Keratinocyte (primary cell): ENCODE data around the gene CHRD. TPM values are rescaled to one million over a fixed set of nuclear protein-coding genes. Genes with fewer than 3 reads are reported as not detected.

Source experiments
- DNase-seq: peaks from one replicate; pipeline ENCODE4 v3.0.0-alpha.2; 2011; ENCODE audit warnings: low read depth, missing footprints, low spot score
- FAIRE-seq: peaks from 2 replicates; lab custom pipeline; 2011; peaks lifted over from hg19 to GRCh38; lab: Jason Lieb, UNC
- H2AFZ ChIP-seq: 2 replicates; pipeline ENCODE4 v1.6.0; 2012; ENCODE audit warnings: low read length, control low read depth, inconsistent platforms; ENCODE audit not compliant: control insufficient read depth
- H3K27ac ChIP-seq: 2 replicates; pipeline ENCODE4 v1.5.1; 2011; ENCODE audit warnings: low read length; ENCODE audit not compliant: control insufficient read depth, insufficient read depth
- H3K27me3 ChIP-seq: 3 replicates; pipeline ENCODE4 v1.6.0; 2011; ENCODE audit warnings: low read length; ENCODE audit not compliant: control insufficient read depth, insufficient read depth; ENCODE audit errors: extremely low read depth
- H3K36me3 ChIP-seq, 2 experiments: 2 replicates in 1 of 2; 3 replicates in 1 of 2; pipeline ENCODE4 v1.5.1; 2011; ENCODE audit warnings: low read length in 2 of 2, mild to moderate bottlenecking in 1 of 2; ENCODE audit not compliant: control insufficient read depth in 2 of 2, insufficient read depth in 2 of 2; ENCODE audit errors: extremely low read depth in 1 of 2
- H3K4me1 ChIP-seq: 3 replicates; pipeline ENCODE4 v1.5.1; 2011; ENCODE audit warnings: low read length; ENCODE audit not compliant: control insufficient read depth, insufficient read depth; ENCODE audit errors: extremely low read depth
- H3K4me2 ChIP-seq: 3 replicates; pipeline ENCODE4 v1.6.0; 2011; ENCODE audit warnings: low read depth, low read length; ENCODE audit not compliant: control insufficient read depth, insufficient read depth; ENCODE audit errors: extremely low read depth
- H3K4me3 ChIP-seq, 3 experiments: fragments of 200-600 bp in 1 of 3; sonication (generic) in 1 of 3; 2 replicates in 2 of 3; 3 replicates in 1 of 3; pipeline ENCODE4 v1.5.1; 2011 to 2016; ENCODE audit warnings: low read length in 3 of 3, mild to moderate bottlenecking in 3 of 3, control low read depth in 2 of 3, inconsistent platforms in 1 of 3, low read depth in 1 of 3, mixed read lengths in 1 of 3, mixed run types in 1 of 3, moderate library complexity in 1 of 3; ENCODE audit not compliant: control insufficient read depth in 2 of 3, insufficient read depth in 2 of 3; ENCODE audit errors: extremely low read depth in 1 of 3
- H3K79me2 ChIP-seq: 2 replicates; pipeline ENCODE4 v1.6.0; 2012; ENCODE audit warnings: low read length; ENCODE audit not compliant: control insufficient read depth, insufficient read depth
- H3K9ac ChIP-seq: 3 replicates; pipeline ENCODE4 v1.6.0; 2011; ENCODE audit warnings: low read length; ENCODE audit not compliant: control insufficient read depth, insufficient read depth; ENCODE audit errors: extremely low read depth
- H3K9me1 ChIP-seq: 3 replicates; pipeline ENCODE4 v1.6.0; 2011; ENCODE audit warnings: low read length; ENCODE audit not compliant: control insufficient read depth, insufficient read depth; ENCODE audit errors: extremely low read depth
- H3K9me3 ChIP-seq: 2 replicates; pipeline ENCODE4 v1.5.1; 2012; ENCODE audit warnings: low read depth, low read length; ENCODE audit not compliant: control insufficient read depth
- H4K20me1 ChIP-seq: 3 replicates; pipeline ENCODE4 v1.6.0; 2011; ENCODE audit warnings: low read length; ENCODE audit not compliant: control insufficient read depth, insufficient read depth; ENCODE audit errors: extremely low read depth
- EZH2 ChIP-seq: IDR thresholded peaks from one replicate; pipeline ENCODE4 v1.6.1; 2012; ENCODE audit warnings: inconsistent platforms, mild to moderate bottlenecking, low read length, moderate library complexity
- dilution Hi-C: fragments of 300-500 bp; cut with MboI; formaldehyde crosslinking; loops from one replicate; pipeline ENCODE4 v1.7.0; 2020; ENCODE audit warnings: low sequenced_read_pairs; ENCODE audit not compliant: extremely low pct_ligation_motif_present
- polyA plus RNA-seq, 5 experiments: library from polyadenylated mRNA; depleted of rRNA in 3 of 5; stranded (reverse) in 3 of 5; stranded (forward) in 1 of 5; unstranded in 1 of 5; fragments of >200 nt; gene quantifications; 1 replicate in 1 of 5; 2 replicates in 3 of 5; 3 replicates in 1 of 5; pipeline versions ENCODE4 v1.2.1 to v1.2.3, GENCODE V29; 2011 to 2012; ENCODE audit warnings: missing spikeins in 2 of 5, low read depth in 1 of 5, low replicate concordance in 1 of 5
- TF ChIP-seq, protein P1 (sequence below), 3 experiments: IDR thresholded peaks in 1 of 3; conservative IDR thresholded peaks in 1 of 3; optimal IDR thresholded peaks in 1 of 3; 2 replicates in 2 of 3; 3 replicates in 1 of 3; pipeline versions ENCODE3 to v1.5.1; 2011; ENCODE audit warnings: low read length in 3 of 3, mild to moderate bottlenecking in 3 of 3, moderate library complexity in 2 of 3, control low read depth in 1 of 3, inconsistent platforms in 1 of 3; ENCODE audit not compliant: insufficient read depth in 2 of 3; ENCODE audit errors: extremely low read depth in 1 of 3

The CHRD gene
- polyA plus RNA-seq, 1 donor (not counting 4 experiments of a cell fraction or from before 2014, with no cell fraction given): not detected

DNA sequence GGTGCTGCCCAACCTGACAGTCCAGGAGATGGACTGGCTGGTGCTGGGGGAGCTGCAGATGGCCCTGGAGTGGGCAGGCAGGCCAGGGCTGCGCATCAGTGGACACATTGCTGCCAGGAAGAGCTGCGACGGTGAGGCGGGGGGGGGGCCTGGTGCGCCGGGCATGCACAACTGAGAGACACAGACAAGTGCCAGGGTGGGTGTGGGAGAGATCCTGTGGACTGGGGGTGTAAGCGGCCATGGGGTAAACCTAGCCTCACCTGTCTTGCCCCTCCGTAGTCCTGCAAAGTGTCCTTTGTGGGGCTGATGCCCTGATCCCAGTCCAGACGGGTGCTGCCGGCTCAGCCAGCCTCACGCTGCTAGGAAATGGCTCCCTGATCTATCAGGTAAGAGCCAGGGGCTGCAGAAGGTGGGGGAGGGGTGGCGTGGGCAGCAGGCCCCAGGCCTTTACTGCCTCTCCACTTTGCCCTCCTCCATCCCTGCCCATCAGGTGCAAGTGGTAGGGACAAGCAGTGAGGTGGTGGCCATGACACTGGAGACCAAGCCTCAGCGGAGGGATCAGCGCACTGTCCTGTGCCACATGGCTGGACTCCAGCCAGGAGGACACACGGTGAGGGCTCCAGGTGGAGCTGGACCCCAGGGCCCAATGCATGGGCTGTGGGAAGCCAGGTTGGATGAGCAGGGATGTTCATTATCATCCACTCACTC is 3.3 kb downstream of the CHRD start:
- H2AFZ ChIP-seq: no peak overlapping the region
- no peak overlapping the region for H3K27ac ChIP-seq
- H3K9me3 ChIP-seq: no peaks in the 10 kb centered on the region
- H3K4me1 ChIP-seq: no peaks in the 10 kb centered on the region
- H3K27me3 ChIP-seq: peaks cover 45% of the 10 kb centered on the region
- no peak for DNase-seq
- H3K9ac ChIP-seq: no peak overlapping the region
- no peak overlapping the region for H3K4me3 ChIP-seq
- dilution Hi-C loops: no loop called here
- H3K36me3 ChIP-seq: no peaks in the 10 kb centered on the region
- FAIRE-seq: no peak
- H3K4me2 ChIP-seq: no peak overlapping the region
- H3K9me1 ChIP-seq: no peaks in the 10 kb centered on the region
- TF ChIP-seq, protein P1, sequence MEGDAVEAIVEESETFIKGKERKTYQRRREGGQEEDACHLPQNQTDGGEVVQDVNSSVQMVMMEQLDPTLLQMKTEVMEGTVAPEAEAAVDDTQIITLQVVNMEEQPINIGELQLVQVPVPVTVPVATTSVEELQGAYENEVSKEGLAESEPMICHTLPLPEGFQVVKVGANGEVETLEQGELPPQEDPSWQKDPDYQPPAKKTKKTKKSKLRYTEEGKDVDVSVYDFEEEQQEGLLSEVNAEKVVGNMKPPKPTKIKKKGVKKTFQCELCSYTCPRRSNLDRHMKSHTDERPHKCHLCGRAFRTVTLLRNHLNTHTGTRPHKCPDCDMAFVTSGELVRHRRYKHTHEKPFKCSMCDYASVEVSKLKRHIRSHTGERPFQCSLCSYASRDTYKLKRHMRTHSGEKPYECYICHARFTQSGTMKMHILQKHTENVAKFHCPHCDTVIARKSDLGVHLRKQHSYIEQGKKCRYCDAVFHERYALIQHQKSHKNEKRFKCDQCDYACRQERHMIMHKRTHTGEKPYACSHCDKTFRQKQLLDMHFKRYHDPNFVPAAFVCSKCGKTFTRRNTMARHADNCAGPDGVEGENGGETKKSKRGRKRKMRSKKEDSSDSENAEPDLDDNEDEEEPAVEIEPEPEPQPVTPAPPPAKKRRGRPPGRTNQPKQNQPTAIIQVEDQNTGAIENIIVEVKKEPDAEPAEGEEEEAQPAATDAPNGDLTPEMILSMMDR (optimal IDR thresholded peaks at IDR 0.05 in 1 of 3, IDR thresholded peaks at IDR 0.05 in 1 of 3, conservative IDR thresholded peaks at IDR 0.05 in 1 of 3; ENCODE audit: extremely low read depth in 1 of 3, insufficient read depth in 2 of 3, low read length in 3 of 3): no peak
- TF ChIP-seq EZH2: no peak
- no peaks in the 10 kb centered on the region for H4K20me1 ChIP-seq
- no peaks in the 10 kb centered on the region for H3K79me2 ChIP-seq

DNA sequence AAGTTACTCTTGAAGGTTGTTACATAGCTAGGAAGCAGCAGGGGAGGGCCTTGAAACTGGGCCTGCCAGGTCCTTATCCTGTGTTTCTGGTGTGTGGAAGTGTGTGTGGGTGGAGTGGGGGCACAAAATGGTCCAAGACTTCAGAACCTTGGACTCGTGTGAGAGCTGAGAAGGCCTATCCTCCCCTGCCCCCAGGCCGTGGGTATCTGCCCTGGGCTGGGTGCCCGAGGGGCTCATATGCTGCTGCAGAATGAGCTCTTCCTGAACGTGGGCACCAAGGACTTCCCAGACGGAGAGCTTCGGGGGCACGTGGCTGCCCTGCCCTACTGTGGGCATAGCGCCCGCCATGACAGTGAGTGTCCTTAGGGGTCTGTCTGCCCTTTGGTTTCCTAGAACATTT is 4.5 kb downstream of the CHRD start:
- Histone ChIP-seq H3K36me3 (no peaks in the 10 kb centered on the region), H3K4me1 (no peaks in the 10 kb centered on the region), H3K27ac (no peak overlapping the region), H4K20me1 (no peaks in the 10 kb centered on the region), H3K27me3 (peaks cover 39% of the 10 kb centered on the region), H2AFZ (no peak overlapping the region), H3K4me2 (no peak overlapping the region), H3K9me3 (no peaks in the 10 kb centered on the region), H3K9ac (no peak overlapping the region), H3K4me3 (no peak overlapping the region), H3K9me1 (no peaks in the 10 kb centered on the region), H3K79me2 (no peaks in the 10 kb centered on the region)
- DNase-seq (no peak), FAIRE-seq (no peak)
- dilution Hi-C loops: no loop called here
- TF ChIP-seq, protein P1 (optimal IDR thresholded peaks at IDR 0.05 in 1 of 3, IDR thresholded peaks at IDR 0.05 in 1 of 3, conservative IDR thresholded peaks at IDR 0.05 in 1 of 3; ENCODE audit: extremely low read depth in 1 of 3, insufficient read depth in 2 of 3, low read length in 3 of 3): no peak
- no peak for TF ChIP-seq EZH2
